Neural progenitor cell (in vitro differentiated cells): Measurements from ENCODE around the gene PPP2R3C. TPM values are rescaled to one million over a fixed set of nuclear protein-coding genes. Genes with fewer than 3 reads are reported as not detected.

ENCODE experiments used
- DNase-seq: peaks from one replicate; pipeline ENCODE4 v3.0.0-alpha.2; 2016; ENCODE audit warnings: low spot score
- H2AFZ ChIP-seq: fragments of 200-600 bp; sonication (generic); replicated peaks from 2 replicates; pipeline ENCODE4 v1.6.1; 2016; ENCODE audit warnings: antibody characterized with exemption
- H3F3A ChIP-seq: fragments of 200-600 bp; sonication (generic); 2 replicates; pipeline ENCODE4 v1.6.1; 2016; ENCODE audit warnings: antibody characterized with exemption, low read depth
- H3K27ac ChIP-seq: fragments of 200-600 bp; sonication (generic); 2 replicates; pipeline ENCODE4 v1.5.1; 2016; ENCODE audit warnings: mild to moderate bottlenecking
- H3K27me3 ChIP-seq: fragments of 200-600 bp; sonication (generic); 2 replicates; pipeline ENCODE4 v1.6.1; 2016; ENCODE audit warnings: mild to moderate bottlenecking, moderate library complexity
- H3K36me3 ChIP-seq: fragments of 200-600 bp; sonication (generic); 2 replicates; pipeline ENCODE4 v1.5.1; 2016
- H3K4me1 ChIP-seq: fragments of 200-600 bp; sonication (generic); 2 replicates; pipeline ENCODE4 v1.6.1; 2016; ENCODE audit warnings: mixed run types
- H3K4me2 ChIP-seq: fragments of 200-600 bp; sonication (generic); 2 replicates; pipeline ENCODE4 v1.6.1; 2016
- H3K4me3 ChIP-seq: fragments of 200-600 bp; sonication (generic); 2 replicates; pipeline ENCODE4 v1.5.1; 2016
- H3K79me2 ChIP-seq: fragments of 200-600 bp; sonication (generic); 2 replicates; pipeline ENCODE4 v1.6.1; 2016; ENCODE audit warnings: low read depth
- H3K9ac ChIP-seq: fragments of 200-600 bp; sonication (generic); 2 replicates; pipeline ENCODE4 v1.6.1; 2016
- H3K9me3 ChIP-seq: fragments of 200-600 bp; sonication (generic); 2 replicates; pipeline ENCODE4 v1.5.1; 2016; ENCODE audit warnings: low read depth
- H4K20me1 ChIP-seq: fragments of 200-600 bp; sonication (generic); 2 replicates; pipeline ENCODE4 v1.6.1; 2016; ENCODE audit warnings: low read depth
- H3K27ac Mint-ChIP-seq: 3 replicates; pipeline ENCODE4 v1.8.0; 2021; ENCODE audit warnings: mixed read lengths
- H3K27me3 Mint-ChIP-seq: 2 replicates; pipeline ENCODE4 v1.8.0; 2022; ENCODE audit warnings: low read depth, mild to moderate bottlenecking, inconsistent platforms, moderate library complexity, mixed read lengths; ENCODE audit not compliant: insufficient read depth
- H3K36me3 Mint-ChIP-seq: 3 replicates; pipeline ENCODE4 v1.8.0; 2021; ENCODE audit warnings: mixed read lengths
- H3K4me1 Mint-ChIP-seq: 3 replicates; pipeline ENCODE4 v1.8.0; 2021; ENCODE audit warnings: mixed read lengths
- H3K4me3 Mint-ChIP-seq: 3 replicates; pipeline ENCODE4 v1.8.0; 2021; ENCODE audit warnings: mild to moderate bottlenecking, moderate library complexity, mixed read lengths
- H3K9me3 Mint-ChIP-seq: 3 replicates; pipeline ENCODE4 v1.8.0; 2020; ENCODE audit warnings: mixed read lengths
- EZH2 ChIP-seq: fragments of 200-600 bp; sonication (generic); IDR thresholded peaks from 2 replicates; pipeline ENCODE4 v1.6.1; 2017; ENCODE audit warnings: antibody characterized with exemption, mild to moderate bottlenecking, moderate library complexity
- EZH2phosphoT487 ChIP-seq: fragments of 200-600 bp; sonication (generic); IDR thresholded peaks from 2 replicates; pipeline ENCODE4 v1.6.1; 2017; ENCODE audit warnings: antibody characterized with exemption
- total RNA-seq: library from RNA; depleted of rRNA; stranded (reverse); fragments of >200 nt; gene quantifications from 2 replicates; pipeline ENCODE4 v1.2.3, GENCODE V29; 2015; ENCODE audit warnings: low replicate concordance
- TF ChIP-seq, protein P1 (sequence below): fragments of 200-600 bp; sonication (generic); IDR thresholded peaks from 2 replicates; pipeline ENCODE4 v1.5.1; 2017; ENCODE audit warnings: antibody characterized with exemption, mild to moderate bottlenecking

Gene PPP2R3C
- total RNA-seq, 1 donor from 2014 or later = 67.4 TPM

DNA sequence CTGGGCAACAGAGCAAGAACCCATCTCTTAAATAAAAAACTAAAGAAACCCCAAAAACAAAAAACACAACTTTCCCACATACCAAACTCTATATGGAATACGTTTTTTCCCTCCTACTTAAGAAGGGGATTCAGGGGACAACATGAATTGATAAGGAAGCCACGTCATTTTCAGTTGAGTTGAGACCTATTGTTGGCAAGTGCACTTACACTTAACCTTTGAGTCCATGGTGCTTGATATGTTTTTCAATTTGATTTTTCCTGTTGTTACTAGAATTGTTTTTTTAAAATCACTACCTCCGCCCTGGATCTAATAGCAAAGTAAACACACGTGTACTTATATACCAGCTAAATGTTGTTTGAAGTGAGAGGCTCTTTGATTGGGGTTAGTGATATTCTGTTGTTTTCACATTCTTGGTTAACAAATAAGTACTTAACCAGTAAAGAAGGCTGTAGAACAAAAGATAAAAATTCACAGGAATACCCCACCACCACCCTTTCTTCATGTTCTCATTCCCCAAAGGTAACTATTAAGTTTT, 73.7 kb downstream of the PPP2R3C start:
- no peaks in the 10 kb centered on the region for H3K27me3 ChIP-seq
- peaks cover 12% of the 10 kb centered on the region for H3F3A ChIP-seq
- Mint-ChIP-seq H3K36me3 (peaks cover 13% of the 10 kb centered on the region), H3K27ac (no peak overlapping the region), H3K27me3 (no peaks in the 10 kb centered on the region), H3K4me3 (peak overlapping the region; percentile 93), H3K4me1 (peaks cover 14% of the 10 kb centered on the region), H3K9me3 (no peaks in the 10 kb centered on the region)
- DNase-seq = no peak
- peaks cover 8% of the 10 kb centered on the region for H4K20me1 ChIP-seq
- peaks cover 11% of the 10 kb centered on the region for H3K4me1 ChIP-seq
- H3K36me3 ChIP-seq = peaks cover 3% of the 10 kb centered on the region
- peak overlapping the region; percentile 89 for H3K4me2 ChIP-seq
- no peak overlapping the region for H3K9ac ChIP-seq
- no peak overlapping the region for H3K4me3 ChIP-seq
- TF ChIP-seq, protein P1, sequence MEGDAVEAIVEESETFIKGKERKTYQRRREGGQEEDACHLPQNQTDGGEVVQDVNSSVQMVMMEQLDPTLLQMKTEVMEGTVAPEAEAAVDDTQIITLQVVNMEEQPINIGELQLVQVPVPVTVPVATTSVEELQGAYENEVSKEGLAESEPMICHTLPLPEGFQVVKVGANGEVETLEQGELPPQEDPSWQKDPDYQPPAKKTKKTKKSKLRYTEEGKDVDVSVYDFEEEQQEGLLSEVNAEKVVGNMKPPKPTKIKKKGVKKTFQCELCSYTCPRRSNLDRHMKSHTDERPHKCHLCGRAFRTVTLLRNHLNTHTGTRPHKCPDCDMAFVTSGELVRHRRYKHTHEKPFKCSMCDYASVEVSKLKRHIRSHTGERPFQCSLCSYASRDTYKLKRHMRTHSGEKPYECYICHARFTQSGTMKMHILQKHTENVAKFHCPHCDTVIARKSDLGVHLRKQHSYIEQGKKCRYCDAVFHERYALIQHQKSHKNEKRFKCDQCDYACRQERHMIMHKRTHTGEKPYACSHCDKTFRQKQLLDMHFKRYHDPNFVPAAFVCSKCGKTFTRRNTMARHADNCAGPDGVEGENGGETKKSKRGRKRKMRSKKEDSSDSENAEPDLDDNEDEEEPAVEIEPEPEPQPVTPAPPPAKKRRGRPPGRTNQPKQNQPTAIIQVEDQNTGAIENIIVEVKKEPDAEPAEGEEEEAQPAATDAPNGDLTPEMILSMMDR = no peak
- TF ChIP-seq EZH2phosphoT487 (no peak), EZH2 (no peak)
- H3K27ac ChIP-seq = no peak overlapping the region
- H2AFZ ChIP-seq = no peak overlapping the region
- H3K9me3 ChIP-seq = no peaks in the 10 kb centered on the region
- peaks cover 11% of the 10 kb centered on the region for H3K79me2 ChIP-seq

DNA sequence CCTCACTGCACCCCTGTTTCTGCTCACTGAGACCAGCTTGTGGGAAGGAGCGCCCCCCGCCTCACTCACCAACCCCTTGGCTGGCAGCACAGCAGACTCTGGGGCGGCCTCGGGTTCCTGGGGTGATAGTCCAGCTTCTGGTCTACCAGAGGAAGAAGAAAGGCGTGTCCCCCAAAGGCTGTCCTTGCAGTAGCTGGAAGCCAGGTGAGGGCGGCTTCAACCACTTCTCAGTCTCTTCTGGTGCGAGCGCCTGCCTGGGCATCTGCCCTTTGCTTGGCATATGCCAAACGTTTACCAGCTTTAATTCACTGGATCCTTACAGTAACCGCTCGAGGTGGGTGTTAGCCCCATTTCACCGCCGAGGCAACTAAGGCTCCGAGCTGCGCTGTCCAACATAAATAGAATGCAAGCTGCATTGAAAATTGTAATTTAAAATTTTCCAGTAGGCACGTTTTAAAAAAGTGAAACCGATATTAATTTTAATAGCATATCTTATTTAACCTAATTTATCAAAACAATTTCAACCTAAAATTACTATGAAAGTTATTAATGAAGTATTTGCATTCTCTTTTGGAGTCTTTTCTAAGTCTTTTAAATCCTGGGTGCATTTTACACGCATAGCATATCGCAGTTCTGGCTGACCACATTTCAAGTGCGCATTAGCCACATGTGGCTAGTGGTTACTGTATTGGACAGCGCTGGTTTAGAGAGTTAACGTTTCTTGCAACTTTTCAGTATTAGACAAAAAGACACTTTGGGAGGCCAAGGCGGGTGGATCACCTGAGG, 74.8 kb downstream of the PPP2R3C start:
- H3K4me1 Mint-ChIP-seq = peaks cover 14% of the 10 kb centered on the region
- Histone ChIP-seq H2AFZ (peak overlapping the region; percentile 93), H3K27me3 (no peaks in the 10 kb centered on the region), H4K20me1 (peaks cover 8% of the 10 kb centered on the region), H3K4me2 (peak overlapping the region; percentile 89), H3K27ac (peak overlapping the region; percentile 73), H3K9me3 (no peaks in the 10 kb centered on the region), H3F3A (peaks cover 12% of the 10 kb centered on the region), H3K36me3 (peaks cover 3% of the 10 kb centered on the region), H3K79me2 (peaks cover 11% of the 10 kb centered on the region), H3K4me1 (peaks cover 11% of the 10 kb centered on the region), H3K4me3 (peak overlapping the region; percentile 81), H3K9ac (peak overlapping the region; percentile 67)
- no peak for TF ChIP-seq EZH2phosphoT487
- TF ChIP-seq EZH2 = no peak
- TF ChIP-seq, protein P1 = no peak
- H3K9me3 Mint-ChIP-seq = no peaks in the 10 kb centered on the region
- DNase-seq = no peak
- peak overlapping the region; percentile 93 for H3K4me3 Mint-ChIP-seq
- H3K27ac Mint-ChIP-seq = no peak overlapping the region
- no peaks in the 10 kb centered on the region for H3K27me3 Mint-ChIP-seq
- H3K36me3 Mint-ChIP-seq = peaks cover 13% of the 10 kb centered on the region

DNA sequence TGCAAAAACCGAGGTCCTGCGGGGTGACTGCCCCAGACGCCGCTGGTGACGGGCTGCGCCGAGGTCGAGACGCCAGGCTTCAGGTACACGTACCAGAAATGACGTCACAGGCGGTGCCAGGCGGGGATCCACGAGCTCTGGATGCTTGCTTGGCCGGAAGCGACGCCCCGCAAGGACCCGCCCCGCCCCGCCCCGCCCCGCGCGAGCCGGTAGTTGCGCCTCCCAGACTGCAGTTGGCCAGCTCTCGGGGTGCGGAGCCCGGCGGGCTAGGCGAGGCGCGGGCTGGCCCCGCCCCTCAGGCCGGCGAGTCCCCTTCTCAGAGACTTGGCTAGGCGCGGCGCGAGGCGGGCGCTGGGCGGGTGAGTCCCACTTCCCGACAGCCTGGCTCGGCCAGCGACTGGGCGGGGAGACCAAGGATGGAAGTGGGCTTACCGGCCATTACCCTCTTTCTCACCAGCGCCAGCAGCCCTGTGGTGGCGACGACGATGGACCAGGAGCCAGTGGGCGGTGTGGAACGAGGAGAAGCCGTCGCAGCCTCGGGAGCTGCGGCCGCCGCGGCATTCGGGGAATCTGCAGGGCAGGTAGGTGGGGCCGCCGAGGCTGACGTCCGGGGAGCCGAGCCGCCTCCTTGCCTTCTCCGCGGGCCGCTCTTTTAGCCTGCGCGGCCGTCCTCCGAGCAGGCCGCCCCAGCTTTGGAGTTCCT, 75.6 kb downstream of the PPP2R3C start, which contains the start of gene FAM177A1:
Gene FAM177A1, plus strand, starts transcription at position 225 of the 703 bp plus-strand sequence. Its CDS starts 192 bp downstream, at position 417.
- H3K27ac ChIP-seq = peak within 1 kb of the TSS; percentile 73
- Mint-ChIP-seq H3K27ac (peak within 1 kb of the TSS; percentile 76), H3K27me3 (no peaks in the 10 kb centered on the region)

More for the DNA sequence above, 75.6 kb downstream of the PPP2R3C start, which contains the start of gene FAM177A1:
- Histone ChIP-seq H3K9me3 (no peaks in the 10 kb centered on the region), H3K4me2 (peak within 1 kb of the TSS; percentile 89), H3K79me2 (peaks cover 11% of the 10 kb centered on the region), H3K9ac (peak within 1 kb of the TSS; percentile 67), H3K4me3 (peak within 1 kb of the TSS; percentile 81), H3F3A (peaks cover 12% of the 10 kb centered on the region), H3K27me3 (no peaks in the 10 kb centered on the region), H4K20me1 (peaks cover 8% of the 10 kb centered on the region), H3K4me1 (peaks cover 11% of the 10 kb centered on the region), H3K36me3 (peaks cover 3% of the 10 kb centered on the region), H2AFZ (peak within 1 kb of the TSS; percentile 93)
- peak; percentile 98 for DNase-seq
- no peaks in the 10 kb centered on the region for H3K9me3 Mint-ChIP-seq
- TF ChIP-seq, protein P1 = no peak
- TF ChIP-seq EZH2phosphoT487 (no peak), EZH2 (no peak)
- peak within 1 kb of the TSS; percentile 93 for H3K4me3 Mint-ChIP-seq
- peaks cover 13% of the 10 kb centered on the region for H3K36me3 Mint-ChIP-seq
- H3K4me1 Mint-ChIP-seq = peaks cover 14% of the 10 kb centered on the region
